K562 (cell line): ENCODE measurements around the gene IL17RA. TPM values are rescaled to one million over a fixed set of nuclear protein-coding genes. Genes with fewer than 3 reads are reported as not detected.

Experiments
- ATAC-seq: fragments of 200-7000 bp; cut with Tn5 transposase; 3 replicates; pipeline ENCODE4 v1.9.1; 2020; ENCODE audit warnings: moderate library complexity
- BruUV-seq: library from RNA; stranded (reverse); fragments of 400-500 nt; replicated peaks from 2 replicates; lab custom pipeline; 2021; lab: Mats Ljungman, UMichigan
- CTCF ChIA-PET: fragments of 300-600 bp; formaldehyde crosslinking; extraction: SDS; loops from one replicate; lab custom pipeline; 2021; ENCODE audit warnings: low intra/inter-chr PET ratio; lab: Yijun Ruan, JAX
- POLR2A ChIA-PET: fragments of 300-600, 350-650 bp; sonication (Branson Sonifier 250); formaldehyde crosslinking; extraction: SDS; loops from one replicate; lab custom pipeline; 2021; ENCODE audit warnings: antibody characterized with exemption, inconsistent platforms; lab: Yijun Ruan, JAX
- DNase-seq, 4 experiments: peaks; one replicate each; pipeline versions ENCODE4 v3.0.0 to v3.0.0-alpha.2; 2011 to 2018; ENCODE audit warnings: low spot score in 3 of 4, mixed read lengths in 3 of 4; ENCODE audit errors: extremely low read depth in 1 of 4
- FAIRE-seq: peaks from 2 replicates; lab custom pipeline; 2011; peaks lifted over from hg19 to GRCh38; lab: Jason Lieb, UNC
- H2AFZ ChIP-seq: 2 replicates; pipeline ENCODE4 v1.6.0; 2011; ENCODE audit warnings: low read depth, low read length, control low read depth, inconsistent platforms
- H3K27ac ChIP-seq: fragments of 200-600 bp; 3 replicates; pipeline ENCODE4 v1.8.0; 2011; ENCODE audit warnings: low read depth, mild to moderate bottlenecking, control low read depth, inconsistent platforms, low read length, moderate library complexity, mixed read lengths; ENCODE audit errors: extremely low read depth
- H3K27me3 ChIP-seq, 2 experiments: fragments of 300-600 bp in 1 of 2; 2 replicates in 1 of 2; 3 replicates in 1 of 2; pipeline versions ENCODE4 v1.6.0 to v1.8.0; 2011; ENCODE audit warnings: inconsistent platforms in 2 of 2, low read length in 2 of 2, mild to moderate bottlenecking in 1 of 2, mixed read lengths in 1 of 2, moderate library complexity in 1 of 2; ENCODE audit not compliant: control insufficient read depth in 2 of 2, insufficient read depth in 2 of 2
- H3K36me3 ChIP-seq: fragments of 300-600 bp; 3 replicates; pipeline ENCODE4 v1.8.0; 2011; ENCODE audit warnings: mild to moderate bottlenecking, low read length, inconsistent platforms; ENCODE audit not compliant: control insufficient read depth, insufficient read depth
- H3K4me1 ChIP-seq, 2 experiments: fragments of 200-600 bp in 1 of 2; replicated peaks in 1 of 2; 2 replicates in 1 of 2; 3 replicates in 1 of 2; pipeline versions ENCODE4 v1.5.1 to v1.8.0; 2011; ENCODE audit warnings: inconsistent platforms in 2 of 2, low read length in 2 of 2, mild to moderate bottlenecking in 1 of 2, mixed read lengths in 1 of 2, moderate library complexity in 1 of 2; ENCODE audit not compliant: control insufficient read depth in 2 of 2, insufficient read depth in 2 of 2
- H3K4me2 ChIP-seq: 2 replicates; pipeline ENCODE4 v1.6.1; 2011; ENCODE audit warnings: low read length, control low read depth, inconsistent platforms, mixed read lengths; ENCODE audit not compliant: insufficient read depth
- H3K4me3 ChIP-seq: fragments of 200-600 bp; sonication (generic), shearing (Covaris generic); 2 replicates; pipeline ENCODE4 v1.5.1; 2016; ENCODE audit warnings: control low read depth, inconsistent platforms
- H3K79me2 ChIP-seq: fragments of 200-600 bp; 3 replicates; pipeline ENCODE4 v1.8.0; 2011; ENCODE audit warnings: low read length, inconsistent platforms; ENCODE audit not compliant: control insufficient read depth, insufficient read depth
- H3K9ac ChIP-seq, 2 experiments: 2 replicates each; pipeline versions ENCODE4 v1.6.0 to v1.6.1; 2011; ENCODE audit warnings: low read depth in 2 of 2, low read length in 2 of 2, control low read depth in 1 of 2, inconsistent platforms in 1 of 2, mild to moderate bottlenecking in 1 of 2, mixed read lengths in 1 of 2; ENCODE audit not compliant: insufficient read depth in 1 of 2
- H3K9me1 ChIP-seq: one replicate; pipeline ENCODE4 v1.6.0; 2011; ENCODE audit warnings: inconsistent platforms, mild to moderate bottlenecking, low read length, moderate library complexity; ENCODE audit not compliant: control insufficient read depth, insufficient read depth
- H3K9me3 ChIP-seq: replicated peaks from 2 replicates; pipeline ENCODE4 v1.5.1; 2011; ENCODE audit warnings: low read depth, low read length, inconsistent platforms; ENCODE audit not compliant: control insufficient read depth, insufficient read depth
- H4K20me1 ChIP-seq: replicated peaks from 2 replicates; pipeline ENCODE4 v1.6.1; 2011; ENCODE audit warnings: low read length, inconsistent platforms, mixed read lengths; ENCODE audit not compliant: control insufficient read depth, insufficient read depth
- BMI1 ChIP-seq: fragments of 150-350 bp; IDR thresholded peaks from 2 replicates; pipeline ENCODE4 v1.6.1; 2014; ENCODE audit warnings: low read length
- ETV6 ChIP-seq, 3 experiments: fragments of 150-350 bp in 1 of 3; sonication (generic) in 1 of 3; formaldehyde crosslinking in 1 of 3; IDR thresholded peaks; 2 replicates each; pipeline versions ENCODE4 v1.6.1 to v1.8.0; 2014 to 2022; ENCODE audit warnings: borderline replicate concordance in 2 of 3, low read depth in 2 of 3, antibody characterized with exemption in 1 of 3, low read length in 1 of 3, mild to moderate bottlenecking in 1 of 3, missing genetic modification reagents in 1 of 3
- GATAD2B ChIP-seq: fragments of 450-650 bp; IDR thresholded peaks from 2 replicates; pipeline ENCODE4 v1.6.1; 2017; ENCODE audit warnings: mild to moderate bottlenecking, borderline replicate concordance
- IFI16 ChIP-seq: fragments of 250-450 bp; sonication (Bioruptor Pico); IDR thresholded peaks from 2 replicates; pipeline ENCODE4 v2.1.2; 2022; ENCODE audit warnings: mild to moderate bottlenecking, inconsistent platforms
- KLF10 ChIP-seq: fragments of 250-450 bp; sonication (Bioruptor Pico); IDR thresholded peaks from 2 replicates; pipeline ENCODE4 v1.6.1; 2021; ENCODE audit warnings: matching md5 sums
- MTF1 ChIP-seq: fragments of 250-450 bp; sonication (Bioruptor Pico); IDR thresholded peaks from 2 replicates; pipeline ENCODE4 v1.9.0; 2021; ENCODE audit warnings: moderate library complexity, mild to moderate bottlenecking, inconsistent platforms, borderline replicate concordance
- RAD21 ChIP-seq, 2 experiments: fragments of 250-450 bp in 1 of 2; fragments of 450-650 bp in 1 of 2; sonication (Bioruptor Pico) in 1 of 2; formaldehyde crosslinking in 1 of 2; IDR thresholded peaks in 1 of 2; conservative IDR thresholded peaks in 1 of 2; 2 replicates each; pipeline versions ENCODE4 v1.4.0 to v1.8.0; 2020 to 2022; ENCODE audit warnings: mild to moderate bottlenecking in 2 of 2, moderate library complexity in 1 of 2
- RFX5 ChIP-seq: IDR thresholded peaks from 2 replicates; pipeline ENCODE4 v1.6.1; 2011; ENCODE audit warnings: low read depth, mild to moderate bottlenecking, improper control_type of control experiment, low read length
- U2AF1 ChIP-seq: fragments of 200-400 bp; formaldehyde crosslinking; optimal IDR thresholded peaks from 2 replicates; pipeline ENCODE3; 2017; ENCODE audit warnings: mild to moderate bottlenecking, low read depth, low read length, moderate library complexity
- ZKSCAN3 ChIP-seq: fragments of 250-450 bp; sonication (Bioruptor Pico); IDR thresholded peaks from 2 replicates; pipeline ENCODE4 v1.4.0; 2020
- ZNF507 ChIP-seq: conservative IDR thresholded peaks from 2 replicates; pipeline ENCODE4 v1.6.1; 2017; ENCODE audit warnings: missing genetic modification characterization, missing compliant biosample characterization
- ZNF561 ChIP-seq: fragments of 450-650 bp; formaldehyde crosslinking; conservative IDR thresholded peaks from 2 replicates; pipeline ENCODE4 v1.4.0; 2020; ENCODE audit warnings: mild to moderate bottlenecking, moderate library complexity
- ZNF780A ChIP-seq: fragments of 250-450 bp; sonication (Bioruptor Pico); IDR thresholded peaks from 2 replicates; pipeline ENCODE4 v1.5.0; 2021; ENCODE audit warnings: mild to moderate bottlenecking
- WGBS: fragments of 100-300 bp; shearing (Covaris generic); methylation state at CpG from one replicate; pipeline ENCODE4 v1.1.6; 2016; ENCODE audit warnings: low coverage, mixed read lengths; ENCODE audit not compliant: insufficient coverage; ENCODE audit errors: missing lambda C conversion rate; 5-methylcytosine and 5-hydroxymethylcytosine counted together
- in situ Hi-C: fragments of 300-500 bp; cut with MboI; formaldehyde crosslinking; loops from 4 replicates; pipeline ENCODE4 v1.15.0; 2018; ENCODE audit warnings: inconsistent platforms, mixed read lengths
- intact Hi-C: fragments of 100-400 bp; cut with micrococcal nuclease; formaldehyde crosslinking; loops from 2 replicates; pipeline ENCODE4 v1.14.2; 2022
- polyA plus RNA-seq, 8 experiments: library from polyadenylated mRNA; depleted of rRNA in 4 of 8; stranded (reverse) in 5 of 8; unstranded in 3 of 8; fragments of >200 nt; fragmentation: Nextera tagmentation in 2 of 8; fragmentation: Illumina TruSeq in 1 of 8; extraction: Ambion mirVana in 2 of 8; extraction: Trizol in 1 of 8; gene quantifications; 2 replicates each; pipeline versions ENCODE4 v1.2.1 to v1.2.3, GENCODE V29; 2011 to 2014; ENCODE audit warnings: inconsistent platforms in 1 of 8, missing spikeins in 1 of 8
- total RNA-seq, 7 experiments: library from RNA; depleted of rRNA in 6 of 7; stranded (reverse); fragments of >200 nt in 6 of 7; fragmentation: Illumina TruSeq in 2 of 7; extraction: Trizol in 2 of 7; gene quantifications; 2 replicates each; pipeline versions ENCODE4 v1.2.1 to v1.2.3, GENCODE V29; 2011 to 2021; ENCODE audit warnings: low replicate concordance in 1 of 7
- TF ChIP-seq, protein P1 (sequence below): sonication (generic); formaldehyde crosslinking; IDR thresholded peaks from 2 replicates; pipeline ENCODE4 v1.8.0; 2023; ENCODE audit warnings: missing genetic modification reagents, mild to moderate bottlenecking, borderline replicate concordance
- TF ChIP-seq, protein P2 (sequence below): fragments of 250-450 bp; sonication (Bioruptor Pico); IDR thresholded peaks from 2 replicates; pipeline ENCODE4 v1.5.0; 2021

IL17RA gene
- total and polyA plus RNA-seq, 9 of the 15 experiments (the other 6 are each of a cell fraction or from before 2014, with no cell fraction given), result 0.17 to 11.8 (median 3.7) TPM

DNA sequence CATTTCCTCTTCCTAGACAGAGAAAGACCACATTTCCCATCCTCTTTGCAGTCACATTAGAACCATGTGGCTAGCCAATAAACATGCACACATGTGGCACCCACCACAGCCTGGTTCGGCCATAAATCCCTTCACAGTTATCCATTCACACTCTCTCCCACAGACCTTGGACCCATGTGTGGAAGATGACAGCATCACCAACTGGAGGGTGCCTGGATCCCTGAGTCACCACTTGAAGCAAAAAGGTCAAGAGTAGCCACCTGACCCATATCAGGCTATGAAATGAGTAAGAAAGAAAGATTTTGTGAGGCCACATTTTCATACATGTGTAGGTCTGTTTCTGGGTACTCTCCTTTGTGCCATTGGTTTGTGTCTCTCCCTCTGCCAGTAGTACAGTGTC is 45.4 kb downstream of the IL17RA start:
- ATAC-seq (no peak; the same call in 2 of the 3 replicates), FAIRE-seq (no peak), DNase-seq (no peak)
- Histone ChIP-seq H3K79me2 (no peaks in the 10 kb centered on the region), H3K36me3 (no peaks in the 10 kb centered on the region), H3K27ac (no peak overlapping the region), H3K9me1 (no peaks in the 10 kb centered on the region), H3K9ac (no peak overlapping the region), H3K9me3 (no peaks in the 10 kb centered on the region), H3K4me2 (no peak overlapping the region), H3K4me3 (no peak overlapping the region), H3K4me1 (no peaks in the 10 kb centered on the region), H3K27me3 (peaks cover 18 to 26% of the 10 kb centered on the region in 2 experiments; a peak in 4 of 5 replicates), H2AFZ (no peak overlapping the region), H4K20me1 (0 out of 2 replicates have a peak, but pooled peaks cover 4% of the 10 kb centered on the region)
- no peak for TF ChIP-seq RFX5
- TF ChIP-seq U2AF1, result no peak
- TF ChIP-seq IFI16 (CRISPR knock-in tag), result no peak
- no peak for TF ChIP-seq ZKSCAN3 (CRISPR knock-in tag)
- TF ChIP-seq, protein P1, sequence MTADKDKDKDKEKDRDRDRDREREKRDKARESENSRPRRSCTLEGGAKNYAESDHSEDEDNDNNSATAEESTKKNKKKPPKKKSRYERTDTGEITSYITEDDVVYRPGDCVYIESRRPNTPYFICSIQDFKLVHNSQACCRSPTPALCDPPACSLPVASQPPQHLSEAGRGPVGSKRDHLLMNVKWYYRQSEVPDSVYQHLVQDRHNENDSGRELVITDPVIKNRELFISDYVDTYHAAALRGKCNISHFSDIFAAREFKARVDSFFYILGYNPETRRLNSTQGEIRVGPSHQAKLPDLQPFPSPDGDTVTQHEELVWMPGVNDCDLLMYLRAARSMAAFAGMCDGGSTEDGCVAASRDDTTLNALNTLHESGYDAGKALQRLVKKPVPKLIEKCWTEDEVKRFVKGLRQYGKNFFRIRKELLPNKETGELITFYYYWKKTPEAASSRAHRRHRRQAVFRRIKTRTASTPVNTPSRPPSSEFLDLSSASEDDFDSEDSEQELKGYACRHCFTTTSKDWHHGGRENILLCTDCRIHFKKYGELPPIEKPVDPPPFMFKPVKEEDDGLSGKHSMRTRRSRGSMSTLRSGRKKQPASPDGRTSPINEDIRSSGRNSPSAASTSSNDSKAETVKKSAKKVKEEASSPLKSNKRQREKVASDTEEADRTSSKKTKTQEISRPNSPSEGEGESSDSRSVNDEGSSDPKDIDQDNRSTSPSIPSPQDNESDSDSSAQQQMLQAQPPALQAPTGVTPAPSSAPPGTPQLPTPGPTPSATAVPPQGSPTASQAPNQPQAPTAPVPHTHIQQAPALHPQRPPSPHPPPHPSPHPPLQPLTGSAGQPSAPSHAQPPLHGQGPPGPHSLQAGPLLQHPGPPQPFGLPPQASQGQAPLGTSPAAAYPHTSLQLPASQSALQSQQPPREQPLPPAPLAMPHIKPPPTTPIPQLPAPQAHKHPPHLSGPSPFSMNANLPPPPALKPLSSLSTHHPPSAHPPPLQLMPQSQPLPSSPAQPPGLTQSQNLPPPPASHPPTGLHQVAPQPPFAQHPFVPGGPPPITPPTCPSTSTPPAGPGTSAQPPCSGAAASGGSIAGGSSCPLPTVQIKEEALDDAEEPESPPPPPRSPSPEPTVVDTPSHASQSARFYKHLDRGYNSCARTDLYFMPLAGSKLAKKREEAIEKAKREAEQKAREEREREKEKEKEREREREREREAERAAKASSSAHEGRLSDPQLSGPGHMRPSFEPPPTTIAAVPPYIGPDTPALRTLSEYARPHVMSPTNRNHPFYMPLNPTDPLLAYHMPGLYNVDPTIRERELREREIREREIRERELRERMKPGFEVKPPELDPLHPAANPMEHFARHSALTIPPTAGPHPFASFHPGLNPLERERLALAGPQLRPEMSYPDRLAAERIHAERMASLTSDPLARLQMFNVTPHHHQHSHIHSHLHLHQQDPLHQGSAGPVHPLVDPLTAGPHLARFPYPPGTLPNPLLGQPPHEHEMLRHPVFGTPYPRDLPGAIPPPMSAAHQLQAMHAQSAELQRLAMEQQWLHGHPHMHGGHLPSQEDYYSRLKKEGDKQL, result no peak
- TF ChIP-seq, protein P2, sequence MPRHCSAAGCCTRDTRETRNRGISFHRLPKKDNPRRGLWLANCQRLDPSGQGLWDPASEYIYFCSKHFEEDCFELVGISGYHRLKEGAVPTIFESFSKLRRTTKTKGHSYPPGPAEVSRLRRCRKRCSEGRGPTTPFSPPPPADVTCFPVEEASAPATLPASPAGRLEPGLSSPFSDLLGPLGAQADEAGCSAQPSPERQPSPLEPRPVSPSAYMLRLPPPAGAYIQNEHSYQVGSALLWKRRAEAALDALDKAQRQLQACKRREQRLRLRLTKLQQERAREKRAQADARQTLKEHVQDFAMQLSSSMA (CRISPR knock-in tag), result no peak
- no peak for TF ChIP-seq ZNF780A (CRISPR knock-in tag)
- no peak for TF ChIP-seq KLF10 (CRISPR knock-in tag)
- no peak for TF ChIP-seq ZNF561 (CRISPR knock-in tag)
- TF ChIP-seq ETV6 (IDR thresholded peaks at IDR 0.05; ENCODE audit: borderline replicate concordance in 1 of 2, low read depth in 2 of 2, low read length in 1 of 2), result no peak
- no peak for TF ChIP-seq ETV6 (CRISPR knock-in tag; IDR thresholded peaks at IDR 0.05; ENCODE audit: borderline replicate concordance)
- TF ChIP-seq RAD21 (CRISPR knock-in tag; conservative IDR thresholded peaks at IDR 0.05 in 1 of 2, IDR thresholded peaks at IDR 0.05 in 1 of 2), result no peak
- TF ChIP-seq MTF1 (CRISPR knock-in tag), result no peak
- TF ChIP-seq ZNF507 (tag), result no peak
- TF ChIP-seq GATAD2B, result no peak
- TF ChIP-seq BMI1, result no peak
- BruUV-seq, result no TSS peak
- ChIA-PET POLR2A (no interaction called here), CTCF (no interaction called here)
- in situ Hi-C loops, result no loop called here
- intact Hi-C loops, result no loop called here
- 9% methylated on average over 1 of the region's 1 CpG for WGBS
